NCI-H2107 treated with DMSO at 0.1 percent for 48 hours (cell line): ENCODE measurements around the gene RPL29.
"Not testable (repeated sequence)": the region's sequence is repeated elsewhere in the genome, so short reads cannot be mapped to it uniquely, and the experiment has no call there.

Source experiments
- DNase-seq: peaks from one replicate; lab custom pipeline; 2025; ENCODE audit not compliant: unreplicated experiment; lab: John Stamatoyannopoulos, UW

The RPL29 gene

DNA sequence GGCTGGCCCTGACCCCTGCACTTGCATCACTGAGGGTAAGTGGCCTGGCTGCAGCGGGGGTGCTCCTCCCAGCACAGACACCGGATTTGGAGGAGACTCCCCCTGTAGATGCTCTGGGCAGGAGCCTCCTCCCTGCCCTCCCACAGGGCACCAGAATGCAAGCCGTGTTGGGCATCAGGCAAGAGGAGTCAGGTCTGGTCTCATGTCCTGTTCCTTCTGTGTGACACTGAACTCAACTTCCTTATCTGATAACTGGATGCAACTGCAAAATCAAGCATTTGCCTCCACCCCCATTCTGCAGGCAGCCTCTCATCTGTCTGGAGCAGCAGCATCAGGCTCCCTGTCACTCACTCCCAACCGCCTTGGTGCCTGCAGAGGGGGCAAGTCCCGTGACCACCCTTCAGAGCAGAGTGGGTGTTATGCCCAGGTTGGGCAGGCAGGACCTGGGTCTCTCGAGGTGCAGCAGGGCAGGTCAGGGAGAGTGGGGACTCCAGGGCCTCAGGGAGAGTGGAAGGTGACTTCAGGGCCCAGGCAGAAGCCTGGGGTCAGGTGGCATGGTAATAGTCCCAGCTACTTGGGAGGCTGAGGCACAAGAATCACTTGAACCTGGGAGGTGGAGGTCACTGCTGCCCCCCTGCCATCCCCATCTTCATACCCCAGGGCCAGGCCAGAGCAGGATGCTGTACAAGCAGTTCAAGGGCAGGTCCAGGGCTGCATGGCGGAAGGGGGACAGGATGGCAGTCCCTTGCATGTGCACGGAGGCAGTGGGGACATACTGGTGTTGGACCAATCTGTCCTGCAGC is 10.5 kb upstream of the RPL29 start:
- DNase-seq: no peak

DNA sequence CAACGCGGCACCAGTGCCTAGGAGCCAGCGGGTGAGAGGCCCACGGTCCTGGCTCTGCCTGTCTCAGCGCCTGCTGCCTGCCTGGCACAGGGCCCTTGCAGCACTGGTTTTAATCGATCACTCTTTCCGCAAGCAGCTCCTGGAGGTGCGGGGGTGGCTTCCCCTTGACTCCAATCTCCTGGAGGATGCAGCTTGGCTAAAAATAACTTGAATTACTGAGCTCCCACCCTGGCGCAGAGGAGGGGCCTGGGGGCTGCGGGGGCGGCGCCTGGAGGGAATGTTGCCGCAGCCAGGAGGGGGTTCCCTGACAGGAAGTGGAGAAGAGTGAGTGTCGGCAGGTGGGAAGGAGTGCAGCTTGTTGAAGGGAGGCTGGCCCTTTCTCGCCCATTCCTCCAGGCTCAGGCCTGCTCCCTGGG is 9.9 kb upstream of the RPL29 start:
- no peak for DNase-seq

DNA sequence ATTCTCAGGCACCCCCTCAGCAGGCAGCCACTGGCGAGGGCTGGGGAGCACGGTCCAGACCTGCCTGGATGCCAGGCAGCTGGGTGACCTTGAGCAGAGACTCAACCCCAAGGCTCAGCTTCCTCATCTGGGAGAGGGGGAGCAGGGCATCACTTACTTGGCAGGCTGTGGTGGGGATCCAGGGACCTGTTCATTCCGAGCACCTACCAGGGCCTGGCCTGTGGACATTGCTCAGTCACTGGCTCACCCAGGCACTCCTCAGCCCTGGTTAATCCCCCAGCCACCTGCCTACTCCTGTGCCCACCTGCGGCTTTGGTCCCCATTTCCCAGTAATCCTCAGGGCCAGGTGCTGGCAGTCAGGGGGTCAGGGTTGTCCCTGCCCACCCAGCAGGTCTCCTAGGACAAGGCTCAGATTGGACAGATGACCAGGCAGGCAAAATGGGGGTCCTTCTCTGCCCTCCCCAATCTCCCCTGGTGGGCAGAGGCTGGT is 9.3 kb upstream of the RPL29 start:
- no peak for DNase-seq

DNA sequence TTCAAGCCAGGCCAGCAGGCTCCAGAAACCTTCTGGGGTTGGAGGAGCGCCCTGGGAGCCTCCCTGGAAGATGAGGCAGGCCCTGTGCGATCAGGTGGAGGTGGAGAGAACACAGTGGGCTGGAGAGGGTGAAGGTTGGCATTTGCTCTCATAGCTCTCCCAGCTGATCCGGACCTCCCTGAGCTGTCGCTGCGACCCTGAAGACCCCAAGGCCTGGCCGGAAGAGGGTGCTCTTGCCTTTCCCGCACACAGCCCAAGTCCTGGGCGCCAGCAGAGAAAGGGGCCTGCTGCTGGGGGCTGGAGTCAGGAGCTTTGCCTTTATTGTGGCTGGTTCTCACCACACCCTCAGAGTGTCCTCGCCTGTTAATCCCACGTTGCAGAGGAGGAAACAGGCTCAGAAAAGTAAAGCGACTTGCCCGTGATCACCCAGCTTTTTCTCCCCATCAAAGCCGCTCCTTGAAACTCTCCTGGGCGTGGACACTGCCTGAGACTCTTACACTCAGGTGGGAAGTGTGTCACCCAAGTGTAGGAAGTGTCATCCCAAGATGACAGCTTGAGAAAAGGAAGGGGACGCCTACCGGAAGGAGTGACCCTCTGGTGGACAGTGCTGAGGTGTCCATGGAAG is 8.6 kb upstream of the RPL29 start:
- no peak for DNase-seq

- DNase-seq: no peak
Measured at GRCh38 chr3:52002748-52003147, 7.1 kb upstream of the RPL29 start.

- DNase-seq: no peak
Measured at GRCh38 chr3:52001443-52001974, 5.8 kb upstream of the RPL29 start.

GRCh38 chr3:51999846-52000245 is 4.2 kb upstream of the RPL29 start:
- no peak for DNase-seq

GRCh38 chr3:51998774-51999173 is 3.1 kb upstream of the RPL29 start:
- DNase-seq: no peak

GRCh38 chr3:51997935-51998596 is 2.4 kb upstream of the RPL29 start:
- no peak for DNase-seq

DNA sequence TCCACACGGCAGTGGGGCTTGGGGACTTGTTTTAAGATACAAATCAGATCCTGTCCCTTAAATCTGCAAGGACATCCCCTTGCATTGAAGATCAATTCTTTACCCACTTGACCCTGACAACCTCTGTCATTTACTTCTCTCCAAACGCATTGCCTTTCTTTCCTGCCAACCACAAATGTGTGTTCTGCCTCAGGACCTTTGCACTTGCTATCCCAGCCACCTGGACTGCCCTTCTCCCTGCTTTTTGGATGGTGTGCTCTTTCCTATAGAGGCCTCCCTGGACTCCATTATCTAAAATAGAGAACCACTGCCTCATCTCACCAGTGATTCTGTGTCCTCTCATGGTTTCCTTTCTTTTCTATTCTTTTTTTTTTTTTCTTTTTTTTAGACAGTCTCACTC is 1.5 kb upstream of the RPL29 start:
- DNase-seq: no peak

DNA sequence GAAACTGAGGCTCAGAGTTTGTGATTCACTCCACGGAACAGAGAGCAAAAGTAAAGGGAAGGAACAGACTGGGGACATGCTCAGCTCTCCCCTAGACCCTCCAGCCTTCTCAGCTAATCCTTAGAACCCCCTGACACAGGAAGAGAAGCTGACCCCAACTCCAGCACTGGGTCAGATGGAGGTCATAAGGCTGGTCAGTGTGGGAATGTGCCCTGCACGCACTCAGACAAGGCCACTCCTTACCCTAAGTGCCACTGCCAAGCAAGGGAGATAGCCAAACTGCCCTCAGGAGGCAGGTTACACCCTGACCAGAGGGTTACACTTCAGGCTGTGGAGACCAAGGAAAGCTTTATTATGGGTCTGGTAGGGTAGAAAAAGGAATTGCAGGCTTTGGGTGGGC is 1.2 kb downstream of the RPL29 start:
- DNase-seq: no peak

DNA sequence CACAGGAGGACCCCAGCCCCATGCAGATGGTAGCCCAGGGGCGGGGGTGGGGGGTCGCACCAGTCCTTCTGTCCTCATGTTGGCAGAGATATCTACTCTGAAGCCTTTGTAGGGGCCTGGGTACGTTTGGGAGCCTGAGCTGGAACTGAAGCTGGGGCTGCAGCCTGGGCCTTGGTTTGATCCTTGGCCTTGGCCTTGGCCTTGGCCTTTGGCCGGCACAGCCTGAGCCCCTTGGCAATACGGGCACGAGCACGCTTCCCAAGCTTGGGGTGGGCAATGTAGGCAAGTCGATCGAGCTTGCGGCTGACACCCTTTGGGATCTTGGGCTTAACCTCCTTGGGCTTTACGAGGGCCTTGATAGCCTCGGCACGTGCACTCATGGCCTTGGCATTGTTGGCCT is 2.0 kb downstream of the RPL29 start:
- DNase-seq: not testable (repeated sequence)

- DNase-seq: no peak
Measured at GRCh38 chr3:51992017-51992682, 3.5 kb downstream of the RPL29 start.

DNA sequence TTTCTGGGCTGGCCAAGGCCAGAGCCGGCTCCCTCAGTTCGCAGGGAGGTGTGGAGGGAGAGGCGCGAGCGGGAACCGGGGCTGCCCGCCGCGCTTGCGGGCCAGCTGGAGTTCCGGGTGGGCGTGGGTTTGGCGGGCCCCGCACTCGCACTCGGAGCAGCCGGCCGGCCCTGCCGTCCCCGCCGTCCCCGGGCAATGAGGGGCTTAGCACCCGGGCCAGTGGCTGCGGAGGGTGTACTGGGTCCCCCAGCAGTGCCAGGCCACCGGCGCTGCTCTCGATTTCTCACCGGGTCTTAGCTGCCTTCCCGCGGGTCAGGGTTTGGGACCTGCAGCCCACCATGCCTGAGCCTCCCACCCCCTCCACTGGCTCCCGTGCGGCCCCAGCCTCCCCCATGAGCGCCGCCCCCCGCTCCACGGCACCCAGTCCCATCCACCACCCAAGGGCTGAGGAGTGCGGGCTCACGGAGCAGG is 5.2 kb downstream of the RPL29 start:
- not testable (repeated sequence) for DNase-seq

DNA sequence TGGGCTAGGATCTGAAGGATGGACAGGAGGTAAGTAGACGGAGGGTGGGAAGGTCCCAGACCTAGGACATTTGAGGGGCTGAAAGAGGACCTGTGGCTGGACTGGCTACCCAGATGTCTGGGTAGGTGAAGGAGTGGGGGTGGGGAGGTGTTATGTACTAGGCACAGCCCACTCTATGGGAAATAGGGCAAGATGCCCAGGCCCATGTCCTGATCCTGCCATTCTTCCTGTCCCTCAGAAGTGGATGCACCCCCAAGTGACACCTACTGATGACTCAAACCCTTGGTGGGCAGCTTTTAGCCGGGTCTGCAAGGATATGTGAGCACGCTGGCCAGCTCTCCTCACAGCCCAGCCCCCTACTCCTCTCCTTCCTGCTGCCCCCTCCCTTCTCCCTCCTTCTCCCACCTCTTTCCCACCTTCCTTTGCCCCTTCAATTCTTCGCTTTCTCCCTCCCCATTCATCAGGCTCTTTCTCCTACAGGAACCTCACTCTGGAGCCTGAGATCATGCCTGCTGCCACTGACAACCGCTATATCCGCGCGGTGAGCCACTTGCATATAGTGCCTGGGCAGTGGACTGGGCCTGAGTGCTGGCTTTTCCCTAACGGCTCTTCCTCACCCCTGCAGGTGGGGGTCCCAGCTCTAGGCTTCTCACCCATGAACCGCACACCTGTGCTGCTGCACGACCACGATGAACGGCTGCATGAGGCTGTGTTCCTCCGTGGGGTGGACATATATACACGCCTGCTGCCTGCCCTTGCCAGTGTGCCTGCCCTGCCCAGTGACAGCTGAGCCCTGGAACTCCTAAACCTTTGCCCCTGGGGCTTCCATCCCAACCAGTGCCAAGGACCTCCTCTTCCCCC is 7.2 kb downstream of the RPL29 start:
- no peak for DNase-seq

GRCh38 chr3:51987568-51987967 is 8.1 kb downstream of the RPL29 start:
- no peak for DNase-seq

DNA sequence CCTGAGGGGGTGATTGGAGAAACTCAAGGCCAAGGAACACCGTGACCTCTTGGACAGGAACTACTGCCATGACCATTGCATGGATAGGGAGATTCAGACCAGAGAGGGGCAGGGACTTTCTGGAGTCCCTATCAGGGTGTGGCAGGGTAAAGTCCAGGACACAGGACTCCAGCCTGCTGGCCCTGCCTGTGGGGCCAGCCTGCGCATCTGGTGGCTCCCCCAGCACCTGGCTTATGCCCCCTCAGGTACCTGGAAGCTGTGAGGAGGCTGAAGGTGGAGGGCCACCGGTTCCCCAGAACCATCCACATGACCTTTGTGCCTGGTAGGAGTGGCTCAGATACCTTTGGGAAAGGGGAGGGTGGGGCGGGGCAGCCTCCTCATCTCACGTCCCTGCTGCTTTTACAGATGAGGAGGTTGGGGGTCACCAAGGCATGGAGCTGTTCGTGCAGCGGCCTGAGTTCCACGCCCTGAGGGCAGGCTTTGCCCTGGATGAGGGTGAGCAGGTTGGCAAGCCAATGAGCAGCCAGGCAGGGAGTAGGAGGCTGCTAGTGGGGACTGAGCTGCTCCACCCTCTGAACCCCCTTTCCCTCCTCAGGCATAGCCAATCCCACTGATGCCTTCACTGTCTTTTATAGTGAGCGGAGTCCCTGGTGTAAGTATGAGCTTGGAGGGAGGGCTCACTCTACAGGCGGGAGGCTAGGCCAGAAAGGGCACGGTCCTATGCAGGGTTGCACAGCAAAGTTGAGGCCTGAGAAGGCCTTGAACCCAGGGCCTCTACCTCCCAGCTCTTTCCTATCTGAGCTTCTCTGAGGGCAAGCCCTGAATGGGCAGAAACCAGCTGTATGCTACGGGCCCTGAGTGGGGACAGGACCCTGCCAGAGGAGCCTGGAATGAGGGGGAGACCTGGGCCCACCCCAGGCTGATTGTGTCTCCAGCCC is 9.4 kb downstream of the RPL29 start:
- DNase-seq: no peak

GRCh38 chr3:51985063-51985462 is 10.6 kb downstream of the RPL29 start:
- no peak for DNase-seq

DNA sequence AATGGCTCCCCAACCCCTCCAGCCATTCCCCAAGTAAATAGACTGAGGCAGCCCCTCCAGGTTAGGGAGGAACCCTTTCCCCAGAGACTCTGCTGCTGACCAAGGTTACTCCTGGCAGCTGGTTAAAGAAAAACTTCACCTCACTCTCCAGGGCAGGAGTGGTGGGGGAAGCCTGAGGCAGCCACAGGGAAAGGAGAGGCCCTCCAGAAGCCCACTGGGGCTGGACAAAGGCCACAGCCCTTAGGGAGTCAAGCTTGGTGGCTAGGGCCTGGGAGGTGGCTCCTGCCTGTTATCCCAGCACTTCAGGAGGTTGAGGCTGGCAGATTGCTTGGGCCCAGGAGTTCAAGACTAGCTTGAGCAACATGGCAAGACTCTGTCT is 11.4 kb downstream of the RPL29 start:
- DNase-seq: no peak
